HepG2 (cell line): ENCODE results near the gene TICAM2. TPM values are rescaled to one million over a fixed set of nuclear protein-coding genes. Genes with fewer than 3 reads are reported as not detected.
A peak's percentile ranks its signal among the peaks of the same experiment; 100 is the strongest.

Experiments
- ARID3A ChIP-seq: IDR thresholded peaks from 2 replicates; pipeline ENCODE4 v1.6.1; 2012; ENCODE audit warnings: low read depth, low read length, improper control_type of control experiment
- CREM ChIP-seq, 2 experiments: sonication (generic) in 1 of 2; formaldehyde crosslinking in 1 of 2; IDR thresholded peaks; 2 replicates each; pipeline versions ENCODE4 v1.4.0 to v1.6.1; 2016 to 2020; ENCODE audit warnings: antibody characterized with exemption in 1 of 2, mild to moderate bottlenecking in 1 of 2, missing genetic modification reagents in 1 of 2
- DR1 ChIP-seq: sonication (generic); formaldehyde crosslinking; IDR thresholded peaks from 2 replicates; pipeline ENCODE4 v1.8.0; 2021; ENCODE audit warnings: mild to moderate bottlenecking, missing genetic modification reagents, inconsistent platforms
- FOXP1 ChIP-seq, 2 experiments: fragments of 450-650 bp in 1 of 2; IDR thresholded peaks; 2 replicates each; pipeline ENCODE4 v1.6.1; 2017 to 2018; ENCODE audit warnings: antibody characterized with exemption in 1 of 2
- NCOA2 ChIP-seq: sonication (generic); formaldehyde crosslinking; IDR thresholded peaks from 2 replicates; pipeline ENCODE4 v1.8.0; 2022; ENCODE audit warnings: inconsistent platforms
- NCOR1 ChIP-seq: fragments of 200-600 bp; sonication (generic); IDR thresholded peaks from 2 replicates; pipeline ENCODE4 v1.7.0; 2017; ENCODE audit warnings: antibody characterized with exemption, low read length, borderline replicate concordance
- PHF8 ChIP-seq: sonication (generic); formaldehyde crosslinking; IDR thresholded peaks from 2 replicates; pipeline ENCODE4 v1.5.0; 2020; ENCODE audit warnings: missing genetic modification reagents
- RELA ChIP-seq: sonication (generic); formaldehyde crosslinking; IDR thresholded peaks from 2 replicates; pipeline ENCODE4 v1.4.0; 2020; ENCODE audit warnings: missing genetic modification reagents
- SIX4 ChIP-seq: sonication (generic); formaldehyde crosslinking; IDR thresholded peaks from 2 replicates; pipeline ENCODE4 v1.4.0; 2020; ENCODE audit warnings: missing genetic modification reagents
- ZNF503 ChIP-seq: sonication (generic); formaldehyde crosslinking; IDR thresholded peaks from 2 replicates; pipeline ENCODE4 v1.4.0; 2020; ENCODE audit warnings: missing genetic modification reagents
- ZNF646 ChIP-seq: sonication (generic); formaldehyde crosslinking; IDR thresholded peaks from 2 replicates; pipeline ENCODE4 v1.9.0; 2021; ENCODE audit warnings: mild to moderate bottlenecking, missing genetic modification reagents
- polyA plus RNA-seq, 8 experiments: library from polyadenylated mRNA; depleted of rRNA in 3 of 8; stranded (reverse) in 7 of 8; unstranded in 1 of 8; fragments of >200 nt; fragmentation: Illumina TruSeq in 4 of 8; extraction: Trizol in 4 of 8; gene quantifications; 2 replicates each; pipeline versions ENCODE4 v1.2.1 to v1.2.3, GENCODE V29; 2011 to 2016; ENCODE audit warnings: low read depth in 4 of 8, missing spikeins in 1 of 8, mixed read lengths in 1 of 8; ENCODE audit not compliant: insufficient read depth in 1 of 8
- total RNA-seq, 5 experiments: library from RNA; depleted of rRNA; stranded (reverse); fragments of >200 nt; fragmentation: Illumina TruSeq; extraction: Trizol; gene quantifications; 2 replicates each; pipeline ENCODE4 v1.2.3, GENCODE V29; 2016; ENCODE audit warnings: low read depth in 1 of 5

TICAM2 gene
- total and polyA plus RNA-seq, 2 of the 13 experiments (the other 11 are each of a cell fraction or from before 2014, with no cell fraction given), result 0.04 TPM; not detected in 1

GRCh38 chr5:115544436-115545350 is 57.6 kb downstream of the TICAM2 start, which contains the start of gene FEM1C (continued):
- no peak for TF ChIP-seq FOXP1 (IDR thresholded peaks at IDR 0.05)
- TF ChIP-seq FOXP1 (CRISPR knock-in tag; IDR thresholded peaks at IDR 0.05), result peak; percentile 27; the same call in 1 of the 2 replicates
- TF ChIP-seq DR1 (CRISPR knock-in tag), result peak; percentile 90; the same call in 1 of the 2 replicates
- TF ChIP-seq ARID3A, result no peak
- TF ChIP-seq RELA (CRISPR knock-in tag), result no peak
- no peak for TF ChIP-seq ZNF646 (CRISPR knock-in tag)
- TF ChIP-seq NCOR1, result no peak; the same call in 1 of the 2 replicates
- no peak; the same call in 1 of the 2 replicates for TF ChIP-seq ZNF503
- TF ChIP-seq CREM (IDR thresholded peaks at IDR 0.05), result no peak
- TF ChIP-seq CREM (CRISPR knock-in tag; IDR thresholded peaks at IDR 0.05), result no peak
- peak; percentile 42; the same call in 1 of the 2 replicates for TF ChIP-seq SIX4 (CRISPR knock-in tag)
- no peak for TF ChIP-seq NCOA2
- peak; percentile 91 for TF ChIP-seq PHF8 (CRISPR knock-in tag)
